ENCODE measurements around the gene ATP6V0A1. TPM values are rescaled to one million over a fixed set of nuclear protein-coding genes. Genes with fewer than 3 reads are reported as not detected.
"Not testable (repeated sequence)": the region's sequence is repeated elsewhere in the genome, so short reads cannot be mapped to it uniquely, and the experiment has no call there.

ATP6V0A1 gene
- polyA plus RNA-seq, 2 donors = 27.0 to 27.5 TPM

DNA sequence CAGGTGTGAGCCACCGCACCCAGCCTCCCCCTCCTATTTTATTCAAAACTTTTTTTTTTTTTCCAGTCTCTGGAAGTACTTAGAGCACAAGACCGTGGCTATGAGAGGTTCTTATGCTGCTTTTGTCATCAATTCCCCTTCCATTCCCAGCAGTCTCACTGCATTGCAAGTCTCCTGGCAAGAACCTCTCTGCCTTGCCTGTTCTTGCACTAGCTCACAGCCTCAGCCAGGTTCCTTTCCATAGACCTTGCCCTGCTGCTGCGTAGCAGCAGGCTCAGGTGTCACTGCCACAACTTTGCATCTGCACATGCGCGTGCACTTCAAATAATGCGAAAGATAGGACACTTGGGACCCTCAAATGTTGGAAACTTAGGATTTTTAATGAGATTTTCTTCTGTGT lies 15.6 kb downstream of the ATP6V0A1 start:
- Histone ChIP-seq H3K4me3 (ENCODE audit: low read depth in 1 of 2, low read length in 2 of 2) (no peak overlapping the region), H3K36me3 (ENCODE audit: control insufficient read depth in 2 of 2, insufficient read depth in 2 of 2, low read length in 1 of 2) (peaks cover 3 to 13% of the 10 kb centered on the region in 2 donors), H3K27me3 (ENCODE audit: control insufficient read depth in 1 of 2, insufficient read depth in 2 of 2, low read length in 2 of 2) (no peaks in the 10 kb centered on the region), H3K9me3 (ENCODE audit: control insufficient read depth in 2 of 2, insufficient read depth in 1 of 2, low read depth in 1 of 2, low read length in 1 of 2) (no peaks in the 10 kb centered on the region), H3K27ac (ENCODE audit: low read depth in 2 of 2, low read length in 1 of 2) (no peak overlapping the region), H3K4me1 (ENCODE audit: control insufficient read depth in 2 of 2, insufficient read depth in 2 of 2, low read length in 1 of 2) (no peaks in the 10 kb centered on the region)
- 93 to 96% methylated on average over 6 of the region's 6 CpGs for WGBS, 2 donors

- H3K27ac ChIP-seq (ENCODE audit: low read depth in 2 of 2, low read length in 1 of 2) = no peak overlapping the region
- H3K9me3 ChIP-seq (ENCODE audit: control insufficient read depth in 2 of 2, insufficient read depth in 1 of 2, low read depth in 1 of 2, low read length in 1 of 2) = no peaks in the 10 kb centered on the region
- no peak overlapping the region for H3K4me3 ChIP-seq (ENCODE audit: low read depth in 1 of 2, low read length in 2 of 2)
- no peaks in the 10 kb centered on the region for H3K4me1 ChIP-seq (ENCODE audit: control insufficient read depth in 2 of 2, insufficient read depth in 2 of 2, low read length in 1 of 2)
- WGBS, 2 donors = 73 to 75% methylated on average over 3 of the region's 3 CpGs
- H3K27me3 ChIP-seq (ENCODE audit: control insufficient read depth in 1 of 2, insufficient read depth in 2 of 2, low read length in 2 of 2) = no peaks in the 10 kb centered on the region
- peaks cover 10 to 13% of the 10 kb centered on the region in 2 donors for H3K36me3 ChIP-seq (ENCODE audit: control insufficient read depth in 2 of 2, insufficient read depth in 2 of 2, low read length in 1 of 2)
These were observed 16.4 kb downstream of the ATP6V0A1 start for GRCh38 chr17:42475121-42475520.

DNA sequence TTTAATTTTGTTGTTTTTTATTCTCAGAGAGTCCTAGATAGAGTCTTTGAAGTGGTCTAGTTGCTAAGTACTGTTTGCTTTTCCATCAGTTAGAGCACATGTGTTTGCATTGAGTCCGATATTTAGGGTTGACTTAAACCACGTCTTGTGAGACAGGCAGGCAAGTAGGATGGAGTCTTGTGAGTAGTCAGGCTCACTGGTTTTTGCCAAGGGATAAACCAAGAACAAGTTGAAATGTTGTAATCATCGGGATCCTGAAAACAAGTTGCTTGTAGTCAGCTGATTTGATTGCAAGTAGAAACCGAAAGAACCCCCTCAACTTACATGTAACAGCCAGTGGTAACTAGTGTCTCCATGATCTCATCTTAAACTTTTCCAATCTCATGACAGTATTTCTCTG lies 17.2 kb downstream of the ATP6V0A1 start:
- WGBS, 2 donors = 83 to 88% methylated on average over 4 of the region's 4 CpGs
- Histone ChIP-seq H3K27ac (ENCODE audit: low read depth in 2 of 2, low read length in 1 of 2) (no peak overlapping the region), H3K4me3 (ENCODE audit: low read depth in 1 of 2, low read length in 2 of 2) (no peak overlapping the region), H3K36me3 (ENCODE audit: control insufficient read depth in 2 of 2, insufficient read depth in 2 of 2, low read length in 1 of 2) (peaks cover 10 to 15% of the 10 kb centered on the region in 2 donors), H3K27me3 (ENCODE audit: control insufficient read depth in 1 of 2, insufficient read depth in 2 of 2, low read length in 2 of 2) (no peaks in the 10 kb centered on the region), H3K9me3 (ENCODE audit: control insufficient read depth in 2 of 2, insufficient read depth in 1 of 2, low read depth in 1 of 2, low read length in 1 of 2) (no peaks in the 10 kb centered on the region), H3K4me1 (ENCODE audit: control insufficient read depth in 2 of 2, insufficient read depth in 2 of 2, low read length in 1 of 2) (no peaks in the 10 kb centered on the region)

- H3K27ac ChIP-seq (ENCODE audit: low read depth in 2 of 2, low read length in 1 of 2) = no peak overlapping the region
- no peaks in the 10 kb centered on the region for H3K4me1 ChIP-seq (ENCODE audit: control insufficient read depth in 2 of 2, insufficient read depth in 2 of 2, low read length in 1 of 2)
- H3K36me3 ChIP-seq (ENCODE audit: control insufficient read depth in 2 of 2, insufficient read depth in 2 of 2, low read length in 1 of 2) = peaks cover 10 to 15% of the 10 kb centered on the region in 2 donors
- H3K27me3 ChIP-seq (ENCODE audit: control insufficient read depth in 1 of 2, insufficient read depth in 2 of 2, low read length in 2 of 2) = no peaks in the 10 kb centered on the region
- no peaks in the 10 kb centered on the region for H3K9me3 ChIP-seq (ENCODE audit: control insufficient read depth in 2 of 2, insufficient read depth in 1 of 2, low read depth in 1 of 2, low read length in 1 of 2)
- WGBS, 2 donors = 89 to 93% methylated on average over 2 of the region's 2 CpGs
- H3K4me3 ChIP-seq (ENCODE audit: low read depth in 1 of 2, low read length in 2 of 2) = no peak overlapping the region
These were observed 17.7 kb downstream of the ATP6V0A1 start for GRCh38 chr17:42476411-42476810.

DNA sequence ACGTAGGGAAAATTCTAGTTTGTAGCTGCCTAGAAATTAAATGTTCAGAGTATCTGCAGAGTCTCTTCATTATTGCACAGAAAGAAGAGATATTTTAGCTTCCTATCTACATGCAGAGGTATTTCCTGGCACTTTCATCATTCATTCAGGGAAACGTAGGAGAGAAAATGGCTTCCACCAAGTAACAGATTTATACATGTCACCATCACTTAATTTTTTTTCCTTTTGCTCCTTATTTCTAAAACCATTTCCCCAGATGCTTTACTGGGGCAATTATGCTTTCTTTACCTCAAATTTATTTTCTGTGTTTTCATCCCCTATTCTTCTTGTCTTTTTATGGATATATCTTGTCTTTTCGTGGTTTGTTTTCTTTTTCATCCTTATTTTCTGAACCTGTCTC lies 18.5 kb downstream of the ATP6V0A1 start:
- H3K4me1 ChIP-seq (ENCODE audit: control insufficient read depth in 2 of 2, insufficient read depth in 2 of 2, low read length in 1 of 2) = no peaks in the 10 kb centered on the region
- H3K36me3 ChIP-seq (ENCODE audit: control insufficient read depth in 2 of 2, insufficient read depth in 2 of 2, low read length in 1 of 2) = peaks cover 10 to 12% of the 10 kb centered on the region in 2 donors
- H3K27ac ChIP-seq (ENCODE audit: low read depth in 2 of 2, low read length in 1 of 2) = no peak overlapping the region
- H3K4me3 ChIP-seq (ENCODE audit: low read depth in 1 of 2, low read length in 2 of 2) = no peak overlapping the region
- 84 to 93% methylated on average over 3 of the region's 3 CpGs for WGBS, 2 donors
- H3K9me3 ChIP-seq (ENCODE audit: control insufficient read depth in 2 of 2, insufficient read depth in 1 of 2, low read depth in 1 of 2, low read length in 1 of 2) = no peaks in the 10 kb centered on the region
- H3K27me3 ChIP-seq (ENCODE audit: control insufficient read depth in 1 of 2, insufficient read depth in 2 of 2, low read length in 2 of 2) = no peaks in the 10 kb centered on the region

DNA sequence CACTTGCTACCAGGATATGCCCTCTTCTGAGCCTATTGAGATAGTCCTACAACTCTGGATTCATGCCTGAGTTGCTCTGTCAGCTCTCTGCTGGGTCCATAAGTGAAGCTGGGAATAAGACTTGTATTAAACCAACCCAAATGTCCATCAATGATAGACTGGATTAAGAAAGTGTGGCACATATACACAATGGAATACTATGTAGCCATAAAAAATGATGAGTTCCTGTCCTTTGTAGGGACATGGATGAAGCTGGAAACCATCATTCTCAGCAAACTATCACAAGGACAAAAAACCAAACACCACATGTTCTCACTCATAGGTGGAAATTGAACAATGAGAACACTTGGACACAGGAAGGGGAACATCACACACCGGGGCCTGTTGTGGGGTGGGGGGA lies 19.1 kb downstream of the ATP6V0A1 start:
- not testable (repeated sequence) for H3K27ac ChIP-seq (ENCODE audit: low read depth in 2 of 2, low read length in 1 of 2); H3K27me3 ChIP-seq (ENCODE audit: control insufficient read depth in 1 of 2, insufficient read depth in 2 of 2, low read length in 2 of 2); H3K4me3 ChIP-seq (ENCODE audit: low read depth in 1 of 2, low read length in 2 of 2); H3K4me1 ChIP-seq (ENCODE audit: control insufficient read depth in 2 of 2, insufficient read depth in 2 of 2, low read length in 1 of 2); H3K9me3 ChIP-seq (ENCODE audit: control insufficient read depth in 2 of 2, insufficient read depth in 1 of 2, low read depth in 1 of 2, low read length in 1 of 2)
- peaks cover 10 to 12% of the 10 kb centered on the region in 2 donors for H3K36me3 ChIP-seq (ENCODE audit: control insufficient read depth in 2 of 2, insufficient read depth in 2 of 2, low read length in 1 of 2)
- WGBS, 2 donors = 100% methylated on average over 1 of the region's 1 CpG; no CpG with 5 or more reads in 1 of the 2 donors

GRCh38 chr17:42484304-42484703 lies 25.6 kb downstream of the ATP6V0A1 start:
- 58 to 73% methylated on average over 7 of the region's 7 CpGs for WGBS, 2 donors
- Histone ChIP-seq H3K27ac (ENCODE audit: low read depth in 2 of 2, low read length in 1 of 2) (no peak overlapping the region), H3K4me3 (ENCODE audit: low read depth in 1 of 2, low read length in 2 of 2) (no peak overlapping the region), H3K4me1 (ENCODE audit: control insufficient read depth in 2 of 2, insufficient read depth in 2 of 2, low read length in 1 of 2) (no peaks in the 10 kb centered on the region), H3K9me3 (ENCODE audit: control insufficient read depth in 2 of 2, insufficient read depth in 1 of 2, low read depth in 1 of 2, low read length in 1 of 2) (no peaks in the 10 kb centered on the region), H3K36me3 (ENCODE audit: control insufficient read depth in 2 of 2, insufficient read depth in 2 of 2, low read length in 1 of 2) (peaks cover 8 to 17% of the 10 kb centered on the region in 2 donors), H3K27me3 (ENCODE audit: control insufficient read depth in 1 of 2, insufficient read depth in 2 of 2, low read length in 2 of 2) (no peaks in the 10 kb centered on the region)

DNA sequence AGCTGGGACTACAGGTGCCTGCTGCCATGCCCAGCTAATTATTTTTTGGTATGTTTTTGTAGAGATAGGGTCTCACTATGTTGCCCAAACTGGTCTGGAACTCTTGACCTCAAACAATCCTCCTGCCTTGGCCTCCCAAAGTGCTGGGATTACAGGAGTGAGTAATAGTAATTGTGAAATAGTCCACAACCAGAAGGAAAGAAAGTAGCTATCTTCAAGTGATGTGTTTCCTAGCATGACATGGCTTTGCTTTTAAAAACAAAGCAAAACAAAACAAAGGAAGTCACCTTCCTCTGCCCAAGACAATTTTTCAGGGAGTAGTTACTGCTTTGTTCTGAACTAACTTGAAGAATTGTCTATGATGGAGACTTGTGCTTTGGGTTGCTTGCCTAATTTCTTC lies 27.0 kb downstream of the ATP6V0A1 start:
- Histone ChIP-seq H3K27ac (ENCODE audit: low read depth in 2 of 2, low read length in 1 of 2) (no peak overlapping the region), H3K4me3 (ENCODE audit: low read depth in 1 of 2, low read length in 2 of 2) (no peak overlapping the region), H3K36me3 (ENCODE audit: control insufficient read depth in 2 of 2, insufficient read depth in 2 of 2, low read length in 1 of 2) (peaks cover 10 to 12% of the 10 kb centered on the region in 2 donors), H3K4me1 (ENCODE audit: control insufficient read depth in 2 of 2, insufficient read depth in 2 of 2, low read length in 1 of 2) (no peaks in the 10 kb centered on the region), H3K9me3 (ENCODE audit: control insufficient read depth in 2 of 2, insufficient read depth in 1 of 2, low read depth in 1 of 2, low read length in 1 of 2) (no peaks in the 10 kb centered on the region), H3K27me3 (ENCODE audit: control insufficient read depth in 1 of 2, insufficient read depth in 2 of 2, low read length in 2 of 2) (no peaks in the 10 kb centered on the region)

DNA sequence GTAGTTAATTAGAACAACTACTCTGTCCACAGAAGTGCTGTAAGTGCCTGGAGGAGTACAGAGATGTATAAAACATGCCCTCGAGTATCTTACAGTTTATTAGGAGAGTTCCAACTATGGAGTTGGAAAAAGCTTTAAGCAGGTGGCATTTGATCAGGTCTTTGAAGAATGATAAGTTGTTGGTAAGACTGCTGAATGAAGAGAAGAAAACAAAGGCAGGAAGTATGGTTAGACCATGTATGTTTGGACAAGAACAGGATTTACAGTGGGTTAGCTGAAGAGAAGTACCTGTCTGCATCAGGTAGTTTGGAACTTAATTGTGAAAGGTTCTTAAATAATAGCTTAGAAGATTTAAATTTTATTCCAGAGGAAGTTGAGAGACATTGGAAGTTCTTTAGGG lies 29.4 kb downstream of the ATP6V0A1 start:
- Histone ChIP-seq H3K27me3 (ENCODE audit: control insufficient read depth in 1 of 2, insufficient read depth in 2 of 2, low read length in 2 of 2) (no peaks in the 10 kb centered on the region), H3K36me3 (ENCODE audit: control insufficient read depth in 2 of 2, insufficient read depth in 2 of 2, low read length in 1 of 2) (peaks cover 12 to 14% of the 10 kb centered on the region in 2 donors), H3K4me1 (ENCODE audit: control insufficient read depth in 2 of 2, insufficient read depth in 2 of 2, low read length in 1 of 2) (no peaks in the 10 kb centered on the region), H3K27ac (ENCODE audit: low read depth in 2 of 2, low read length in 1 of 2) (no peak overlapping the region), H3K4me3 (ENCODE audit: low read depth in 1 of 2, low read length in 2 of 2) (no peak overlapping the region), H3K9me3 (ENCODE audit: control insufficient read depth in 2 of 2, insufficient read depth in 1 of 2, low read depth in 1 of 2, low read length in 1 of 2) (no peaks in the 10 kb centered on the region)
- WGBS, 2 donors = 79 to 83% methylated on average over 1 of the region's 1 CpG

DNA sequence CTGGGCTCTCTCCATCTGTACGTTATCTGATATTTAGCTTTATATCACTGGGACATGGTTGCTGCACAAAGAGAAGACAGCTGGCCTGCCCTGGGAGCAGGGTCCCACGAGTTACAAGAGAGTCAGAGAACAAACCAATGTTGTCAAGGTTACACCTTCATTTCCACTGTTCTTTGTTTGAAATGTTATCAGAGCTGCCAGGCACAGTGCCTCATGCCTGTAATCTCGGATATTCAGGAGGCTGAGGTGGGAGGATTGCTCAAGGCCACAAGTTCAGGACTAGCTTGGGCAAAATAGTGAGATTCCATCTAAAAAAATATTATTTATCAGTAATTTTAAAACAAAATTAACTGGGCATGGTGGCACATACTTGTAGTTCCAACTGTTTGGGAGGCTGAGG lies 34.6 kb downstream of the ATP6V0A1 start:
- no peak overlapping the region for H3K4me3 ChIP-seq (ENCODE audit: low read depth in 1 of 2, low read length in 2 of 2)
- 66 to 71% methylated on average over 3 of the region's 3 CpGs for WGBS, 2 donors
- no peaks in the 10 kb centered on the region for H3K9me3 ChIP-seq (ENCODE audit: control insufficient read depth in 2 of 2, insufficient read depth in 1 of 2, low read depth in 1 of 2, low read length in 1 of 2)
- peaks cover 4 to 13% of the 10 kb centered on the region in 2 donors for H3K36me3 ChIP-seq (ENCODE audit: control insufficient read depth in 2 of 2, insufficient read depth in 2 of 2, low read length in 1 of 2)
- no peaks in the 10 kb centered on the region for H3K27me3 ChIP-seq (ENCODE audit: control insufficient read depth in 1 of 2, insufficient read depth in 2 of 2, low read length in 2 of 2)
- H3K27ac ChIP-seq (ENCODE audit: low read depth in 2 of 2, low read length in 1 of 2) = no peak overlapping the region
- no peaks in the 10 kb centered on the region for H3K4me1 ChIP-seq (ENCODE audit: control insufficient read depth in 2 of 2, insufficient read depth in 2 of 2, low read length in 1 of 2)

Data from esophagus (tissue), 2 donors.